Dermis microvascular lymphatic vessel endothelial cell (primary cell): ENCODE measurements around the gene TXNDC15. TPM values are rescaled to one million over a fixed set of nuclear protein-coding genes. Genes with fewer than 3 reads are reported as not detected.
"Not testable (repeated sequence)": the region's sequence is repeated elsewhere in the genome, so short reads cannot be mapped to it uniquely, and the experiment has no call there.

Source experiments
- DNase-seq, 2 donors: peaks; one replicate each; pipeline versions ENCODE4 v3.0.0 to v3.0.0-alpha.2; 2010; ENCODE audit warnings: low read depth in 2 of 2
- total RNA-seq: library from RNA; depleted of rRNA; stranded (reverse); fragments of >200 nt; gene quantifications from 2 replicates; pipeline ENCODE4 v1.2.1, GENCODE V29; 2014

Gene TXNDC15
- total RNA-seq, 1 donor from 2014 or later = 61.9 TPM

DNA sequence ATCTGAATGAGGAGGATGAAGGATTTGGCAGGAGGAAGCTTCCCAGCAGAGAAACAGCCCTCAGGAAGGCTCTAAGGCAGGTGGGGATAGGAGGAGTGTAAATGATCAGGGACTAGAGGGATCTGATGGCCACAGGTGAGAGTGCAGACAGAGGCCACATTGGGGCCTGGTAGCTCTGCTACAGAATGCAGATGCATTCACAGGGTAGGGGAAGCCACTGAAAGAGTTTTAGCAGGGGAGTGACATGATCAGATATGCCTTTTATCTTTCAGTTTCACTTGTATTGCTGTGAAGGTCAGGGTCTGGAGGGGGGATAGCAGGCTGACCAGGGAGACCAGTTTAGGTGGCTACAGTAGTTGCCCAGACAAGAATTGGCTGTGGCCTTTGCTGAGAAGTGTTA lies 3.0 kb downstream of the TXNDC15 start:
- no peak for DNase-seq

DNA sequence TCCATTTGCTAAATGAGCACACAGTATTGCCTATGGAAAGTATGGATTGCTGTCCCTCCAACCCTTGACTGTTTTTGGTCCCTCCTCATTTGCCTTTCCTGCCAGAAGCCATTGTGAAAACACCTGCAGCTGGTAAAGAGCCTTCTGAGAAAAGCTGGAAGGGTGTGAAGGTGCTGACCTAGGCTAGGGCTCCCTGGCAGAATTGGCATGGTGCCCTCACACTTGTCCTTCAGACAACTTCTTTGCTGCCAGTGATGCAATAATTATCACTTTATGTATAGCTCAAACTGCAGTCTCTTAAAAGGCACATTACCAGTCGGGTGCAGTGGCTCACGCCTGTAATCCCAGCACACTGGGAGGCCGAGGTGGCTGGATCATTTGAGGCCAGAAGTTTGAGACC lies 4.2 kb downstream of the TXNDC15 start:
- DNase-seq = no peak

DNA sequence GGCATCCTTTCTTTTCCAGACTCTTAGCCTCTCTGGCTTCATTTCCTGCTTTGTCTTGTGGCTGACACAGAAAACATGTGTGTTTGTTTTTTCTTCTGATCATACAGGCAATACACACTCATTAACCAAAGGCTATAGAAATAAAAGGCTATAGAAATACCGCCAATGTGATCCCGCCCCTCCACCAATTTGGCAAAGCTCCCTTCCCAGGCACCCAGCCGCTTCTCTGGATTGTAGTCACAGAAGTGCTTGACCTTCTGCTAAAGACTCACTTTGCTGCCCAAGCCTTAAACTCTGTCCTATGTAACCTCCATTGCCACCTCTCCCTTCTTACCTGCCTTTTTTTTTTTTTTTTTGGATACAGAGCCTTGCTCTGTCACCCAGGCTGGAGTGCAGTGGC lies 5.3 kb downstream of the TXNDC15 start:
- no peak for DNase-seq

DNA sequence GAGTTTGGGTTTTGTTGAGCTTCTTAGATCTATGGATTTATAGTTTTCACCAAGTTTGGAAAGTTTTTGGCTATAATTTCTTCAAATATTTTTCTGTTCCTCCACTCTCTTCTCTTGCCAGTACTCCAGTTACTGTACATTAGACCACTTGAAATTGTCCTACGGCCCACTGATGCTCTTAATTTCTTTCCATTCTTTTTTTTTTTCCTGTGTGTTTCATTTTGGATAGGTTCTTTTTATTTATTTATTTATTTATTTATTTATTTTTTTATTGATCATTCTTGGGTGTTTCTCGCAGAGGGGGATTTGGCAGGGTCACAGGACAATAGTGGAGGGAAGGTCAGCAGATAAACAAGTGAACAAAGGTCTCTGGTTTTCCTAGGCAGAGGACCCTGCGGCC lies 6.8 kb downstream of the TXNDC15 start:
- not testable (repeated sequence) for DNase-seq

DNA sequence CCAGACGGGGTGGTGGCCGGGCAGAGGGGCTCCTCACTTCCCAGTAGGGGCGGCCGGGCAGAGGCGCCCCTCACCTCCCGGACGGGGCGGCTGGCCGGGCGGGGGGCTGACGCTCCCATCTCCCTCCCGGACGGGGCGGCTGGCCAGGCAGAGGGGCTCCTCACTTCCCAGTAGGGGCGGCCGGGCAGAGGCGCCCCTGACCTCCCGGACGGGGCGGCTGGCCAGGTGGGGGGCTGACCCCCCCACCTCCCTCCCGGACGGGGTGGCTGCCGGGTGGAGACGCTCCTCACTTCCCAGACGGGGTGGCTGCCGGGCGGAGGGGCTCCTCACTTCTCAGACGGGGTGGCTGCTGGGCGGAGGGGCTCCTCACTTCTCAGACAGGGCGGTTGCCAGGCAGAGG lies 7.5 kb downstream of the TXNDC15 start:
- DNase-seq = not testable (repeated sequence)

DNA sequence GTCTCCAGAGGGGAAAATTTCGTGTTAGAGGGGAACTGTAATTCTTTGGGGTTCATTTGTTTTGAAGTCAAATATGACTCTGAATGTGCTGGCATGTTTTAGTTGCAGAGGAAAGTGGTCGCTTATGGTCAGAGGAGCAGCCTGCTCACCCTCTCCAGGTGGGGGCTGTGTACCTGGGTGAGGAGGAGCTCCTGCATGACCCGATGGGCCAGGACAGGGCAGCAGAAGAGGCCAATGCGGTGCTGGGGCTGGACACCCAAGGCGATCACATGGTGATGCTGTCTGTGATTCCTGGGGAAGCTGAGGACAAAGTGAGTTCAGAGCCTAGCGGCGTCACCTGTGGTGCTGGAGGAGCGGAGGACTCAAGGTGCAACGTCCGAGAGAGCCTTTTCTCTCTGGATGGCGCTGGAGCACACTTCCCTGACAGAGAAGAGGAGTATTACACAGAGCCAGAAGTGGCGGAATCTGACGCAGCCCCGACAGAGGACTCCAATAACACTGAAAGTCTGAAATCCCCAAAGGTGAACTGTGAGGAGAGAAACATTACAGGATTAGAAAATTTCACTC lies 13.5 kb downstream of the TXNDC15 start:
- no peak for DNase-seq

DNA sequence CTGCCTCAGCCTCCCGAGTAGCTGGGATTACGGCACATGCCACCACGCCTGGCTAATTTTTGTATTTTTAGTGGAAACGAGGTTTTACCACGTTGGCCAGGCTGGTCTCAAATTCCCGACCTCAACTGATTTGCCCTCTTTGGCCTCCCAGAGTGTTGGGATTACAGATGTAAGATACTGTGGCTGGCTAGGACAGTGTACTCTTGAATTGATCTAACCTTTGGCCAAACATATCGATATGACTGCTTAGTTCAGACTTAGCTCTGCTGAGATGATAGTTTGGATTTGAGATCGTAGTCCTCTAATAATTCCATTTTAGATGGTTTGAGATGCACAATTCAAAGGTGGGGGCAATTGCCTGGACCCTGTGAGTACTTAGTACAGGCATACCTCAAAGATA lies 15.2 kb downstream of the TXNDC15 start:
- DNase-seq = no peak

DNA sequence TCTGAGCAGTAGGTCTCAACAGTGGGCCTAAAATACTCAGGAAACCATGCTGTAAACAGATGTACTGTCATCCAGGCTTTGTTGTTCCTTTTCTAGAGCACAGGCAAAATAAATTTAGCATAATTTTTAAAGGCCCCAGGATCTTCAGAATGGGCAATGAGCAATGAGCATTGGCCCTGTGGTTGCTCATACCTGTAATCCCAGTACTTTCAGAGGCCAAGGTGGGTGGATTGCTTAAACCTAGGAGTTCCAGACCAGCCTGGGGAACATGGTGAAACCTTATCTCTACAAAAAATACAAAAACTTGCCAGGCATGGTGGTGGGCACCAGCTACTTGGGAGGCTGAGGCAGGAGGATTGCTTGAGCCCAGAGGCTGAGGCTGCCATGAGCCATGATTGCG lies 17.3 kb downstream of the TXNDC15 start:
- DNase-seq = no peak

DNA sequence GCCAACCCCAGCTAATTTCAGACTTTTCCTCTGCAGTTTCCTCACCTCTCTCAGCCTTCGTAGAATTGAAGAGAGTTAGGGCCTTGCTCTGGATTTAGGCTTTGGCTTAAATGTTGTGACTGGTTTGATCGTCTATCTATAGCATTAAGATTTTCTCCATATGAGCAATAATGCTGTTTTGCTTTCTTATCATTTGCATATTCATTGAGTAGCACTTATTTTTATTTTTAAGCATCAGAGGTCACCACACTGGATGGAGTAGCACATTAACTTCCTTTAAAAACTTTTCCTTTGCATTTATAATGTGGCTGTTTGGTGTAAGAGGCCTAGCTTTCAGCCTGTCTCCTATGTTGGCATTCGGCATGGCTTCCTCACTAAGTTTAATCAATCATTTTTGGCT lies 18.1 kb downstream of the TXNDC15 start:
- DNase-seq = no peak

DNA sequence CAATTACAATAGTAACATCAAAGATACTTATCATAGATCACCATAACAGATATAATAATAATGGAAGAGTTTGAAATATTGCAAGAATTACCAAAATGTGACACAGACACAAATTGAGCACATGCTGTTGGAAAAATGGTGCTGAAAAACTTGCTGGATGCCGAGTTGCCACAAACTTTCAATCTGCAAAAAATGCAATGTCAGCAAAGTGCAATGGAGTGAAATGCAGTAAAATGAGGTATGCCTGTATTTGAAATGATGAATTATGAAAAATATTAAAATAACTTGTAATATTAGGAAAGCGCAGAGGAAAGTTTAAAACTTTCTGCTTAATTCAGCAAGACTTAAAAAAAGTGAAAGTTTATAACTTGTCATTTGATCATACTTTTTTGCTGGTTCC lies 18.8 kb downstream of the TXNDC15 start:
- DNase-seq = no peak

DNA sequence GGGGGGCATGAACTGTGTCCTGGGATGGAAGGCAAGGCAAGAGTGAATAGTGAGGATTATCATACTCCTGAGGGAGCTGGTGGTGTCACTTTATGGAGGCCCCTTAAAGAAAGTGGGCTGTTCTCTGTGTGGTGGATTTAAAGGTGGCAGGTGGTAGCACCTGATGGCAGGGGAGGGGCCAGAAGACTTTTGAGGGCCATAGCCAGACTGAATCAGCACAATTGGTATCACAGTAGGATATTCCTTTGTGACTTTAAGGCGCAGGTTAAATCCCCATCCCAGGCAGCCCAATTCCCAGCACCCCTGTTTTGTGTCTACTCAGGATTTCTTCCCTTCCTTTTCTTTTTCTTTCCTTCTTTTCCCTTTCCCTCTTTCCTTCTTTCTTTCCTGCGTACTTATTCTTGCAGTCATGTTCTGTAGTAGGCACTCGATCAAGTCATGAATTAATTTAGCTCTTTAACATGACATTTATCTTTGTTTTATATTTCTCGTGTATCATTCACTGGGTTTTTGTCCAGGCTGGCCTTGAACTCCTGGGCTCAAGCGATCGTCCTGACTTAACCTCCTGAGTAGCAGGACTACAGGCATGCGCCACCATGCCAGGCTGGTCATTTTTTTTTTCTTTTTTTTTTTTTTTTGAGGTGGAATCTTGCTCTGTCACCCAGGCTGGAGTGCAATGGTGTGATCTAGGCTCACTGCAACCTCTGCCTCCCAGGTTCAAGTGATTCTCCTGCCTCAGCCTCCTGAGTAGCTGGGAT lies 19.8 kb downstream of the TXNDC15 start:
- DNase-seq = no peak

DNA sequence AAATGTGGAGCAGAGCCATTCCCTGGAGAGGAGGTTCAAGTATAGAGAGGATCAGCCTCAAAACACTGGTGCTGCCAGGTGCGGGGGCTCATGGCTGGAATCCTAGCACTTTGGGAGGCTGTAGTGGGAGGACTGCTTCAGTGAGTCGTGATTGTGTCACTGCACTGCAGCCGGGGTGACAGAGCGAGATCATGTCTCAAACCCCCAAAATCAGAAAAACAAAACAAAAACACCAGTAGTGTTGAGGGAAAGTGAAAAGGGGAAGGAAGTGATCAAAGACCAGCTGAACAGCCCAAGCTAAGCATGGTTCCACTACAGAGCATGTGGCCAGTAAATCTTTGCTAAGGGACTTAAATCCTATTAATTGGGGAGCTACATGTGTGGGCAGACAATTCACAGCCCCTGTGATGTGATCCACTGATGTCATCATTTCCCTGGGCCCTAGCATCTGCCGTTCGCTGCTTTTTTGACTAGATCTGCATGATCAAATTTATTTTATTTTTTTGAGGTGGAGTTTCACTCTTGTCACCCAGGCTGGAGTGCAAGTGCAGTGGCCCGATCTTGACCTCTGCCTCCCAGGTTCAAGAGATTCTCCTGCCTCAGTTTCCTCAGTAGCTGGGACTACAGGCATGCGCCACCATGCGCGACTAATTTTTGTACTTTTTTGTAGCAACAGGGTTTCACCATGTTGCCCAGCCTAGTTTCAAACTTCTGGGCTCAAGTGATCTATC lies 28.1 kb downstream of the TXNDC15 start:
- DNase-seq = peak in 1 of 2 donors; percentile 5

DNA sequence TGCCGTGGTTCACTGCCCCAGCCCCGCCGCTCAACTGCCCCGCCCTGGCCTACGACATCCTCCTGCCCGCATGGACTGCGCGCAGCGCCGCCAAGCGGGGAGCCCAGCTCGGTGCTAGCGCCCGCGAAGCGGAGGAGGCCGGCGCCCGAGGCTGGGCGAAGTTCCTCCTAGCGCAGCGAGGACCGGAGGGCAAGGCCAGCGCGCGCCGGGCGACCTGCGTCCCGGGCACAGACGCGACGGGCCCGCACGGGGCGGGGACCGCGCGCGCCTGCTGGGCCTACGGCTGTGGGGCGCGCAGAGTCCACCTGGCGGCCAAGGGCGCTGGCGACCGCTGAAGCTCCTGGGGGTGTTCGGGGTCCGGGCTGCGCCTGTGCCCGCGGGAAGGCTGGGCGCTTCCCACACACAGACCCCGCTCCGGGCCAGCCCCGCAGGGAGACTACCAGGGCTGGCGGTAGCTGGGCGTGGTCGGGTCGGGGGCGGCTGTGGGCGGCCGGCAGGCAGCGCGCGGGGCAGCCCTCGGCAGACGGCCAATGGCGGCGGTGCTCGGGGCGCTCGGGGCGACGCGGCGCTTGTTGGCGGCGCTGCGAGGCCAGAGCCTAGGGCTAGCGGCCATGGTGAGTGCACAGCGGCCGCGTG lies 30.6 kb downstream of the TXNDC15 start, which contains the start of gene PCBD2:
PCBD2 (plus strand) TSS at position 522 of the 636 bp plus-strand sequence; CDS start at position 531, 9 bp downstream.
- peak; percentile 80 to 90 for DNase-seq

DNA sequence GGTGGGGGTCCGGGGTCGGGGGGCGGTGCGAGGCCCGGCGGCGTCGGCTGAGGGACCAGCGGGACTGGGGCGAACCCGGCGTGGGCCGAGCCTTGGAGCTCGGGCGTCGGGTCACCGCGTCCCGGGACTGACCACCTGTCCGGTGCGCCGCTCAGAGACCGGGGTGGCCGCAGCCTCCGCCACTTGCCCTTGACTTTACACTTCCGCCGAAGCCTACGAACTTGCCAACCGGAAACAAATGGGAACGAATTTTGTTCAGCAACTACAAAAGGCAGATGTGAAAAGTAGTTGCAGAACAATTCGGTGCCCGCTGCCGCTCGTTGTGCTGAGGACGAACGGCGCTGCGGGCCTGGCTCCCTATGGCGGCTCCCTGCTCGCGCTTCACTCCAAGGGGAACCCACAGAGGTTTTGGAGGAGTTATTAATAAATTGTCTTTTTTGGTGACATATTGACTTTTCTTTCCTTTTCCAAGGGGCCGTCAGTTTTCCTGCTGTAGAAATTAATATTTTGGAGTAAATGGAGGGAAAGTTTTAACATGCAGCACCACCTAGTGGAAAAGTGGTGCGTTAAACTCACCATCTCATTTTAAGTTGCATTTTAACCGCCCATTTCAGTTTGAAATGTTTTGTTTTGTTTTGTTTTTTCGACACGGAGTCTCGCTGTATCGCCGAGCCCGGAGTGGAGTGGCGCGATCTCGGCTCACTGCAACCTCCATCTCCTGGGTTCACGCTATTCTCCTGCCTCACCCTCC lies 31.2 kb downstream of the TXNDC15 start:
- peak; percentile 60 to 71 for DNase-seq

DNA sequence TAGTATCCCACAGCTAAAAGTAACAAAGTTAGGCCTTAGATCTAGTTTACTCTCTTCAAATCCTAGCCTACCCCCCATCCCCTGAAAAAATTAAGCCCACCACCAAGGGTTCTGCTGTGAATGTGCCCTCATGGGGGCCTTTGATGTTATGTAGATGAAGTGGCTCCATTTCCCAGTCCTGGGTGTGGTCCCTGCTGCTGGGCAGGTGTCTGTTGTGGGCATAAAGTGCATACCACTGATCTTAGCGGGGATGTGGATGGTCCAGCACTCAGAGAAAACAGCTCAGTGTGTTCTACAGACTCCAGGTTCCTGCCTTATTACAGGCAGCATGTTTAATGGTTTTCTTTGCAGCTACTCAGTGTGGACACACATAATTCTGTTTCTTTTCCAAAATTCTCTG lies 32.6 kb downstream of the TXNDC15 start:
- no peak for DNase-seq

DNA sequence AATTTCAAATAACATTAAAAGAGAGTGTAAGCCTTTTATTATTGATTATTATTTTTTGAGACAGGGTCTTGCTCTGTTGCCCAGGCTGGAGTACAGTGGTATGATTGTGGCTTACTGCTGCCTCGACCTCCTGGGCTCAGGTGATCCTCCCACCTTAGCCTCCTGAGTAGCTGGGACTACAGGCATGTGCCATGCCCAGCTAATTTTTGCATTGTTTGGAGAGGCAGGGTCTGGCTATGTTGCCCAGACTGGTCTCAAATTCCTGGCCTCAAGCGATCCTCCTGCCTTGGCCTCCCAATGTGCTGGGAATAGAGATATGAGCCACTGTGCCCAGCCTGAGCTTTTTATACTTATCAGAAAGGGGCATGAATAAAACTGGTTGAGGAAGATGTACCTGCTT lies 36.6 kb downstream of the TXNDC15 start:
- DNase-seq = not testable (repeated sequence)

DNA sequence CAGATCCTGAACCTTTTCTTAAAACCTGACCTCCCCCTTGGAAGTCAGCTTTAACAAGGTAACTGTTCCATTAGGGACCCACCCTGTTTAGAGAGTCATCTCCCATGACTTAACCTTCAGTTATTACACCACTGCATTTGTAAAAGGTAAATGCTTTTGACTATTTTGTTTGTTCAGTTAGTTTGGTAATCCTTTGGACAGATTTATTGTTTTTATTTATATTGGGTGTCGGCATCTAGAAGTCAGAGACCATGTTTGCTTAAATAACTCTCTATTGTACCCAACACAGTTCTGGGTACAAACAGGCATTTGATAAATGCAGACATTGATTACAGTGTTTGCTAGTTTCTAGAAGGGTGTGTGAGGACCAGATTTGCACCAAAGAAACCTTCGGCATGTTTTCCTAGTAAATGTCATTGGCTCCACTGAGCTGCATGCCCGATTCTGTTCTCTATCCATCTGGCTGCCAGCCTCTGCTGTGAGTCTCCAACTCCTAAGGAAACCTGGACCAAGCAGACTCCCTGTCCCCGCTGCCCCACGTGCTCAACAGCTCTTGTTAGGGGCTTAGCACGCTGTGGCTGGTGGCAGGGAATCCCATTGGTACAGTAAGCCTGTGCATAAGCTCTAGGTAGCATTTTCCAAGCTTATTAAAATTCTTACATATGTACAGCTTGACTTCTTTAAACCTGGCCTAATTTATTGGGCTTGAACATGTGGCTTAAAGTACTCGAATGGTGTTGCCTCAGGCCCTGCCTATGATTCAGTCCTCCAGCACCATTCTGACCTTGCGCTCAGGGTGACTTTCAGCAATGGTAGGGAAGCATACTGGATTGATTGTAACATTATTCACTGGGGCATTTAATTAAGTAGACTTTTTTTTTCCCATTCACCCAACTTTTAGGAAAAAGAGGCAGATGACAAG lies 37.4 kb downstream of the TXNDC15 start:
- DNase-seq = no peak

DNA sequence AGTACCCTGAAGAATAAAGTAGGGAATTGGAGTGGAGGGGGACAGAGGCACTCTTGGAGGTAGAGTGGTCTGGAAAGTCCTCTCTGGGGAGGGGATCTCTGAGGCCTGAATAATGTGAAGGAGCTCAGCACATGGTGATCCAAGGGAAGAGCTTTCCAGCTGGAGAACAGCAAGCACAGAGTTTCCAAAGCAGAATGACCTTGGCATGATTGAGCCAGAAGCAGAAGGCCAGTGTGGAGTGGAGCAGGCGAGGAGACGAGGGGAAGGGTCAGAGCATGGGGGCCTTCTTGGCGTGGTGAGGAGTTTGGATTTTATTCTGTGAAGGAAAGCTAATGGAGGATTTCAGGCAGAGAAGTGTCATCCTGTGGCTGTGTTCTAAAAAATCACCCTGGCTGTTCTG lies 39.1 kb downstream of the TXNDC15 start:
- DNase-seq = no peak

DNA sequence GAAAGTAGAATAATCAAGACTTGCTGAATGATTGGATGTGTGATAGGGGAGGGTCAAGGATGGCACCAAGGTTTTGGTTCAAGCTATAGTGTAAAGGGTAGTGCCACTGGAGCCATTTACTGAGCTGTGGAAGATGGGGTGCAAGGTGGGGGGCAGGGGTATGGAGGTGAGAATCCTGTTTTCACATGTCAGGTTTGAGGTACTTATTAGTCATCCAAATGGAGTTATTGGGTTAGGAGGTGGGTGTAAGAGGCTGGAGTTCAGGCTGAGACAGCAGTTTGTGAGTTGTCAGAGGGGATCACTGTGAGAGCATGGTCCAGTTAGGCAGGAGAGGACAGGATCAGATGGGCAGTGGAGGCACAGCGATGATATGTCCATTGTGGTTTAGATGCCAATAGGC lies 39.6 kb downstream of the TXNDC15 start:
- no peak for DNase-seq

DNA sequence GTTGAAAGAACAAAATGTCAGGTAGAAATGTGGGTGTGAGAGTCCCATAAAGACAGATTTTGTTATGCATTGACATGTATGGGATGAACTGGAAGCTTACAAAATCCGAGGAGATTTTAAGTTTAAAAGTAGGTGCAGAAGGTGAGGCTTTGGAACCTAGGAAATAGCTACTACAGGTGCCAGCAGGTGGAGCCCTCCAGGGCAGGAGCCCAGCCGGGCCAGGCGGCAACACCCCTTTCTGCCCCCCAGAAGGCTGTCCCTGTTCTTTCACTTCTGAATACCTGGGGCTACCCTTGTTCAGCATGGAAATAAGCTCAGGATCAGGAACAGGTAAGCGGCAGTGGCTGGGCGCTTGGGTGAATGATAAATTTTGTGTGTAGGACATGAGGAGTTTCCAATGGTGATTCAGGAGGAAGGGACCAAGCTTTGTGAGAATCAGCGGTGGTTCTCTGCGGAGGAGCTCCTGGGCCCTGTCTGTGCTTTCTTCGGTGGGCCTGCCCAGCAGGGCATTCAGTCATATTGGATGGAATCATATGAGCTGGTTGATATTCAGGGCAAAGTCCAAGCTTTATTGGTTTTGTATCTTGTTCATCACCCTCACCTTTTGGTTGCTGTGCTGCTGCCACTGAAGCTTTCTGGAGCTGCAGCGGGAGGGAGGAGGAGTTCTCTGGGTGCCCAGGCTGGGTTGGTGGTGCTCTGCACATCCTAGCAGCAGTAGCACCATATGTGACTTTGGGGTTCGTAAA lies 43.1 kb downstream of the TXNDC15 start:
- DNase-seq = no peak
